22Rv1 (cell line): ENCODE data around the gene ANKRD65.

Experiments used
- CTCF ChIP-seq: fragments of 450-650 bp; IDR thresholded peaks from 2 replicates; pipeline ENCODE4 v1.5.1; 2017; ENCODE audit warnings: mild to moderate bottlenecking
- ZFX ChIP-seq: fragments of 450-650 bp; IDR thresholded peaks from 2 replicates; pipeline ENCODE4 v1.6.1; 2017; ENCODE audit warnings: antibody characterized with exemption, borderline replicate concordance

GRCh38 chr1:1387098-1388077, 33.7 kb downstream of the ANKRD65 start:
- TF ChIP-seq CTCF (no peak), ZFX (no peak)
